Activated CD4-positive, alpha-beta T cell treated with anti-CD3 and anti-CD28 coated beads for 1 hour (primary cell): ENCODE results near the gene GLRA2.

Source experiments
- DNase-seq: peaks from one replicate; pipeline ENCODE4 v3.0.0-alpha.2; 2020

Gene GLRA2

GRCh38 chrX:14529290-14529989 lies at the start of gene GLRA2:
Gene GLRA2, plus strand, starts transcription at chrX:14529536. Its CDS starts 522 bp downstream, at chrX:14530058.
- DNase-seq: no peak

GRCh38 chrX:14489437-14489836 lies 39.9 kb upstream of the GLRA2 start:
- DNase-seq: no peak

DNA sequence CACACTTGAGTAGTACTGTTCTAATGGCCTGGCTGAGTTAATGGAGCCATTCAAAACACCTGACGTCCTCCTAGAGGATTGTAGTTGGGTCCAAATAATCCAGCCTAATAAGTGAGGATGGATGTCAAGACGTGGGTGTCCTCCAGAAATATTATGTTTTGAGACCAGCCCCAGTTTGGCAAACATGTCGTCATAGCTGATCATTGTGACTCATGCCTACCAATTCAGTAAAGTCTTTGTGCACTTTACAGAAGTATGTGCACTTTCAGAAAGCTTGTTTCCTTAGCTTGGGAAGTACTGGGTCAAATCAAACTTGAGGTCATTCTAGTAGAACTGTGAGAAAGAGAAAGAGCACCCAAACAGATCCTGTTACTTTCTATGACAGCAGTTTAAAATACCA lies 37.6 kb upstream of the GLRA2 start:
- DNase-seq: no peak

DNA sequence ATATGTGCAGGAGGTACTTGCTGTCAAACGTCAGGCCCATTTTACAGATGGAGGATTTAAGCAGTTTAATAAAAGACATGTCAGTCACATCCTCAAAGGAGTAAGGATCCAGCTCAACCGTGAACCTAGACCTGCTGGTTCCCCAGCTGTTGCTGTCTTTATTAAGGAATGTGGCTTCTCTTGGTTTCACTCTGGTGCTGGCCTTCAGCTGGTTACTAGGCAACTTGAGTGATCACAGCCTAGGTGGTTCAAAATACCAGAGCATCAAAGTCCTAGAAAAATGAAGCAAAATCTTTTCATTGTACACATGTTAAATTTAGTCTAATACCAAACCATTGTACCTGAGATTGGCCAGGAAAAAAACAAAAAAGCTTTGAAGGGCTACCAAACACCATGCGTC lies 32.7 kb upstream of the GLRA2 start:
- no peak for DNase-seq

DNA sequence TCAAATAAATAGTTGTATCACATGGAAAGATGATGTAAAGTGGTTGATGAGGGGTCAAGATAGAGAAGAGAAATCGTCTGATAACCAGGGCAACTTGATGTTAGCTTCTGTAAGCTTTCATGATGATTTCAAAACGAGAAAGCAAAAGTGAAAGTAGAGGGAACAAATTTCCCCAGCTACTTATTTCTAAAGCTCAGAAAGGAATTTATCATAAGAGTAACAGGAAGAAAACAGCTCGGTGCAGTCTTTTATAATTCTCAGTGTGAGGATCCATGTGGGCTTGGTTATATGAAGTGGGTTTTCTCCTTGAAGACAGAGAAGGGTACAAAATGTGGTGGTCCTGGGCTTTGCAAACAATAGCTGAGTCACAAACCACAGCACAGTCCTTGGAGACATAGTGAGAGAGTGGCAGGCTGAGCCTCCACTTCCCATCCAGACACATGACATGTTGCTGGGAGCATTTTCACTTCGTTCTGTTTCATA lies 32.1 kb upstream of the GLRA2 start:
- no peak for DNase-seq

DNA sequence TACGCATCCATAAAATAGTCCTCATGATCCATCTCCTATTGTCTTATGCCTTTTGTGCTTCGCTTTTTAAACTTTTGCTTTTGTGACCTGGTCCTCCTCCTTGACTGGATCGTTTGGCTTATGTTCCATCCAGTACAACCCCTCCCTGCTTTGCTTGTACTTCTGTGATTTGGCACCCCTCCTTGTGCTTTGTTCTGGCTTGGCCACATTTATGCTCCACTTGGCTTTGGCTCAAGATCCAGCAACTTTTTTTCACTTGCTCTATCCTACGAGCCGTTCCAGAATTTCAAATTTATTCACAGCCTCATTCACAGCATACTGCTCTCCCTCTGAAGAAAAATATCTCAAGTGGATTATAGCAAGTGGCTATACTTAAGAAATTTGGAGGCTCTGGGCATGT lies 28.0 kb upstream of the GLRA2 start:
- DNase-seq: no peak

DNA sequence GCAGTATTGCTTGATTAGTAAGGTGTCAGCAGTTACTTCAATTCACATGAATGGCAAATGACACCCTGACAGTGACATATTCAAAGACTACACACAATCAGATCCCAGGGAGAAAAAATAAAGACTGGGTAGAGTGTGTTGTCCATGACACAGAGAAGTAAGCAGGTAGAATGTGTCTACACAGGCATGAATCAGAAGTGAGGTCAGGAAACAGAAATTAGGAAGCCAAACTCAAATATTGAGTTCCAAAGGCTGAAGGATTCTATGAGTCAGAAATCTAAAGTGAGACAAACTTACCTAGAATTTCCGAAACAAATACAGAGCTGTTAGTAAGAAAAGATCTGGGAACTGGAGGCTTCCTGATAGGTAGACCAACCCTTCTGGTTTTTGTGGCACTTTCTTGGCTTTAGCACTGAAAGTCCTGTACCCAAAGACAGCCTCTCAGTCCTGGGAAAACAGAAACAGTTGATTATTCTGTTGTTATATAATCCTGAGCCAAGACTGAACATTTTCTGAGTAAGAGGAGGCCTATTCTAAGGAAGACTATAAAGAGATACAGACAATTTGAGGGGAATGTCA lies 24.3 kb upstream of the GLRA2 start:
- no peak for DNase-seq

- DNase-seq: no peak
Observed at GRCh38 chrX:14505648-14506047, 23.7 kb upstream of the GLRA2 start.

DNA sequence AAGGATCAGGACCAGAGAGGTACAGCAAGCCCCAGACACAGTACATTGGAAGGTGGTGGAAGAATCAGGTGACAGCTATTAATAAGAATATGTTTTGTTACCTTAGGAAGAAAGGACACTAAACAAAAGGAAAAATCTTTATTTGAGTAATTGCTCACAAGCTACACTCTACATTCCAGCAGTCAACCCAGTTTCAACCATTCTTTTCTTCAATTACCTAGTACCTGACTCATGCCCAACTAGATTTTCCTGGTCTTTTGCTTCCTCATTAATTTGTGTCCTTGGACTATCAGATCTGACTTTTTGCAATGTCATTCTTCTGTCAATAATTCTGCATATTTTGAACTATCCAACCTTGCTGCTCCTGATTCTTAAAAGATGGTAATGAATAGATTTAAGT lies 22.5 kb upstream of the GLRA2 start:
- no peak for DNase-seq

DNA sequence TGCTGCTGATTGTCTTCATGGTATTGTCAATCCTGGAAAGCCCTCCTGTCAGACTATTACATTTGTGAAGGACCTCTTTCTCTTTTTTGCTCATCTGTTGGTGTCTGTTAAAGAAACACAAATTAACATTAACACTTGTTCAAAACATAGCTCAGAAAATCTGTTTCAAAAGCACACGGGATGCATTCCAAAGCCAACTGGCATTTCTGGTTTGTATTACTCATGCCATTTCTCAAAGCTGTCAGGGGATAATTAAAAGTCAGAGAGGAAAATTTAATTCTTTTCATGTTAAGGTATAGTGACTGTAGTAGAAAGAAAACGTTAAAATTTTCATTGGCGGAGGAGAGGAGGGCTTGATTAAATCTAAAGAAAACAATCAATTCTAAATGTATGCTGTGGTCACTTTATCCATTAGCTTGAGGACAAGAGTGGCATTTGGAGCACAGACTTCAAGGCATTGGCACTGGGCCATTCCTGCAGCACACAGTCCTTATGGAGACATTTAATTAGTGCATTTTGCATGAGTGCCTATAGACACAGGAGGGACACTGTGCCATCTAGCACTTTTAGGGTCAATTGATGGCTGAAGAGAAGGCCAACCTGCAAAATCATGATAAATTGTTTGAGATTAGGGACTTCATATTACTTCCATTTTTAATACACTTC lies 21.2 kb upstream of the GLRA2 start:
- no peak for DNase-seq

GRCh38 chrX:14509325-14510057 lies 19.8 kb upstream of the GLRA2 start:
- no peak for DNase-seq

DNA sequence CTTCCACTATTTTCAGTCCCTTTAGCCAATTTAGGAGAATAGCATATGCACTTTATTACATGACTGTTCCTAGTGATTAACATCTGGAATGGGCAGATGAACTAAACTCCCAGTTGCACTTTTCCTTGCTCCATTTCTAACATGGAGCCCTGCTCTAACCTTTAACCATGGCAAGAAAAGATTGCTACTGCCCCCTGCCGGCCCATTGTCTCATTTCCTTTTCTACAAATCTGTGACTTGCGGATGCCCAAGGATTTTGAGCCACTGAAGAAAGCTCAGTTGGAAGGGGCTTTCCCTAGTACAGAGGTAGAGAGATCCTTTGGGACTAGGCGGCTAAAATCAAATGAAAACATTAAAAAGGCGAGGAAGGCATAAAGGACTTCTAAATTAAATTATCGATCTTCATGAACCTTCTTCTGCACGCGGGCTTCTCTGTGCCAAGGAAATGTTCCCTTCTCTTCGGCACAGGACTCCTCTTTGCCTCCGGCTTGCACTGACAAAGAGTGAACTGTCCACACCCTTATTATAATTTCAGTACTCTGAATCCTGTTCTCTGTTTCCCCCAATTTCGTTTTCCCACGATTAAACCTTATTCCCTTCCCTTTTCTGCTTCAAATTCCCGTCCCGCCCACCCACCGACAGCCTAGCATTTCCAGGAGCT lies 577 bp upstream of the GLRA2 start:
- no peak for DNase-seq

GRCh38 chrX:14533867-14534266 lies 4.5 kb downstream of the GLRA2 start:
- no peak for DNase-seq

DNA sequence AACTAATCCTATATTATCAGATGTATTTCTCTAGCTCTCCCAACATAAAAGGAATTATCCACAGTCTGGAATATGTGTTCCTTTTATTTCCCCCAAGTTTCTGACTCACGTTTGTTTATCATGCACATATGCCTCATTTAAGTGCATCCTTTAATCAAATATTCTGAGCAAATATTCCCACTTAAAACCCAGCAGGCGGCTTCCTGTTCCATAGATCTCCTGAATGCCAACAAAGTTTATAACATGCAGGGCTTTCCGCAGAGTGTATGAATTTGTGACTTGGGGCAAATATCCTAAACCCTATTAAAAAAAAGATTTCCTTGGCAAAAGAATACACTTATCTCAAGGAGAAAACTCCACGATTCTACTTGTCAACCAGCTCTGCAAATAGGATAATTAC lies 16.9 kb downstream of the GLRA2 start:
- no peak for DNase-seq

- DNase-seq: no peak
Observed at GRCh38 chrX:14554131-14554715, 24.9 kb downstream of the GLRA2 start.

- no peak for DNase-seq
Observed at GRCh38 chrX:14564058-14564457, 34.7 kb downstream of the GLRA2 start.

GRCh38 chrX:14573161-14573560 lies 43.8 kb downstream of the GLRA2 start:
- DNase-seq: no peak

DNA sequence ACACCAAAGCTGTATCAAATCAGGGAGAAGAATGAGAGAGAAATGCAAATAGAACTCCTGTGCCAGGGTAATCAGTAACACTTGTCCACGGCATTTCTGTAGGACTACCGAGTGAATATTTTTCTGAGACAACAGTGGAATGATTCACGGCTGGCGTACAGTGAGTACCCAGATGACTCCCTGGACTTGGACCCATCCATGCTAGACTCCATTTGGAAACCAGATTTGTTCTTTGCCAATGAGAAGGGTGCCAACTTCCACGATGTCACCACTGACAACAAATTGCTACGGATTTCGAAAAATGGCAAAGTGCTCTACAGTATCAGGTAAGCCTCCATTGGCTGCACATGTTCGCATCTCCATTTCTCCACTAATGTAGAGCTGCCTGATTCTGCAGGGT lies 51.7 kb downstream of the GLRA2 start:
- DNase-seq: no peak

DNA sequence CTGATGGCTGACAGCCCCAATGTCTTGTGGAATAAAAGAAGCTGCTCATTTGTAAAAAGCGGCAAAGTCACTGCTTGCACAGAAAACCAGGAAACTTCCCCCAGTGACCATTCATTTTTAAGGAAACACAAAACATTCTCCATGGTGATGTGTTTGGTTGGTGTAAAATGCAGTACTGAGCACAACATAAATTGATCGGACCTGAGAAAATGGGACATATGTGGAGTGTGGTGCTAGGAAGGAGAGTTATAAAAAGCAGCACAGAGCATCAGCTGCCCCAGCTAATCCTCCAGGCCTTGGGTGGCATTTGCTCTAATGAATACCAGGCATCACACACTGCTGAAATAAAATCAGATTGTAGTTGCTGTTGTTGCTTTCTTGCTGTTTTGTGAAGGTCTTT lies 55.2 kb downstream of the GLRA2 start:
- no peak for DNase-seq

DNA sequence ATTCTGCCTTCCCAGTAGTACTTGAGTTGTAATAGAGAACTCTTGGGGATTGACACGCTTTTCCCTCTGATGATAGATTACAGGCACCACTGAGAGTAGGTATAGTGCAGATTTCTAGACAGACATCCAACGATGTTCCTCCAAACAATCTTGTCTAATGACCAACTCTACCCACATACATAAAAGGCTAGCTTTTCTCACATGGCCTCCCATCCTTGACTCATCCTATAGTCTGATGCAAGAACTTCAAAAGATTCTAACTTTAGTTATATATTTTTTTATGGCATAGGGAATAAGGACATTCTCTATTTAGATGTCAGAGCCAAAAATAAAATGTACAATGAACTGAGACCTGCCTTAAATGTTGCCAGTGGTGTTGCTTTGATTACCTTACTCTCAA lies 60.9 kb downstream of the GLRA2 start:
- DNase-seq: no peak

DNA sequence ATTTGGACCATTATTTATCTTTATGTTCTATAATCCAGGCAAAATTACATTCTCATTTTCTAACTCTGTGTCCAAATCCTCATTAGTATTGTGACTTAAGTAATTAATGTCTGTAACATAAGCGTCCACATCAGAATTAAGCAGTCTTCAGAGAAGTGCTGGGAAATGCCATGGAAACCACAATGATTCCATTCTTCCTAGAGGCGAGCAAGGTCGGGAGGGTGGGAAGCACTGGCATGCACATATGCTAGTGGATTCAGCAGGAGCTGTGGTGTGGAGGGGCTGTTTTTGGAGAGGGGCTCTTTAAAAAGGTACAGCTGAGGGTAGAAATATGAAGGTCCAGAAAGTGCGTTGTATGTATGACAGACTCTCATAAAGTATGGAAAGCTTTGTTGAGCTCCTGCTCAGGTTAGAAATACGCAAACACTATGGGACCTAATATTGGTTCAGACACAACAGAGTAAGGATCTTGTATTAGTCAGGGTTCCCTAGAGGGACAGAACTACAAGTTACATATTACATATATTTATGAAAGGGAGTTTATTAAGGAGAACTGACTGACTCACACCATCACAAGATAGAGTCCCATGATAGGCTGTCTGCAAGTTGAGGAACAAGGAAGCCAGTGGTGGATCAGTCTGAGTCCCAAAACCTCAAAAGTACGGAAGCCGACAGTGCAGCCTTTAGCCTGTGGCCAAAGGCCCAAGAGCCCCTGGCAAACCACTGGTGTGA lies 61.5 kb downstream of the GLRA2 start:
- DNase-seq: no peak

DNA sequence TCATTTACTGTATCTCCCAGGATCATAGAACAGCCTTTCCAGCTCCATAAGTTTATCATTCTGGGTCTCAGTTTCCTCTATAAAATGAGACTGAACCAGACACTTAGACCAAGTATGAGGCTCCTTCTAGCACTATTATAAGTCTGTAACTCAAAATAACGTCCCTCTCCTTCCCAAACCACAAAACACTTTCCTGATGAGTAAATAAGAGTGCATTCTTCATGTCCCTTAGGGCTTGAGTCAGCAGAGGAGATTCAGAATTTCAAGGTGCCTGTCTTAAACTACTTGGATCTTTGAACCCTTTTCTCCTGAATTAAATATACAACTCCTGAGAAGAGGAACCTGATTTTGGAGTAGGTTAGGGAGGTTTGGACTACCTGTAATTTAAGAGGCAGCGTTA lies 62.6 kb downstream of the GLRA2 start:
- DNase-seq: no peak
